Measurements from ENCODE around the gene KCND2. TPM values are rescaled to one million over a fixed set of nuclear protein-coding genes. Genes with fewer than 3 reads are reported as not detected.

KCND2 gene
- polyA plus RNA-seq, 1 of the 3 experiments (the other 2 are of a cell fraction), result not detected

- CTCF ChIA-PET, result interaction anchor here (1.0 kb wide), 1 partner anchor 14 kb away, joined by 3 read pairs; no protein-coding TSS in a partner anchor
Measured at GRCh38 chr7:120363414-120363813, 90.4 kb downstream of the KCND2 start.

GRCh38 chr7:120370954-120371353, 98.0 kb downstream of the KCND2 start:
- H3K9me2 ChIP-seq, result no peaks in the 10 kb centered on the region
- no peak for DNase-seq
- H3K79me2 ChIP-seq (ENCODE audit: insufficient read depth), result no peaks in the 10 kb centered on the region
- H3K4me1 ChIP-seq (ENCODE audit: control insufficient read depth in 1 of 2, insufficient read depth in 2 of 2, low read depth in 1 of 2, low read length in 1 of 2), result no peaks in the 10 kb centered on the region
- no peaks in the 10 kb centered on the region for H3K9me3 ChIP-seq
- no peak overlapping the region for H3K4me2 ChIP-seq
- WGBS (ENCODE audit: low lambda C conversion rate), result 4% methylated on average over 2 of the region's 2 CpGs
- no peak overlapping the region for H3K4me3 ChIP-seq (ENCODE audit: low read depth in 2 of 2, low read length in 1 of 2)
- CTCF ChIA-PET, result no interaction called here
- H3K36me3 ChIP-seq (replicated peaks in 1 of 2; ENCODE audit: control insufficient read depth in 1 of 2, insufficient read depth in 2 of 2, low read length in 1 of 2), result no peaks in the 10 kb centered on the region
- H2AFZ ChIP-seq (ENCODE audit: low read depth), result no peak overlapping the region
- H3K27me3 ChIP-seq (ENCODE audit: insufficient read depth), result no peaks in the 10 kb centered on the region
- H4K20me1 ChIP-seq (ENCODE audit: insufficient read depth), result no peaks in the 10 kb centered on the region
- H3F3A ChIP-seq (replicated peaks; ENCODE audit: insufficient read depth), result no peaks in the 10 kb centered on the region
- no peak overlapping the region for H3K27ac ChIP-seq (ENCODE audit: low read depth in 2 of 2, low read length in 1 of 2)
- POLR2A ChIA-PET, result no interaction called here
- no peak overlapping the region for H3K9ac ChIP-seq
- TF ChIP-seq EP300 (IDR thresholded peaks at IDR 0.05; ENCODE audit: borderline replicate concordance in 1 of 2, low read depth in 1 of 2, low read length in 1 of 2), result no peak
- no peak for TF ChIP-seq ZBTB33 (IDR thresholded peaks at IDR 0.05; ENCODE audit: borderline replicate concordance, low read depth)
- no peak for TF ChIP-seq FOXJ3 (CRISPR knock-in tag; IDR thresholded peaks at IDR 0.05)
- no peak for TF ChIP-seq MAX (IDR thresholded peaks at IDR 0.05; ENCODE audit: low read depth)
- no peak for TF ChIP-seq REST (IDR thresholded peaks at IDR 0.05; ENCODE audit: low read depth, low read length)
- no peak for TF ChIP-seq GABPA (IDR thresholded peaks at IDR 0.05; ENCODE audit: low read depth)
- no peak for TF ChIP-seq TEAD4 (IDR thresholded peaks at IDR 0.05; ENCODE audit: borderline replicate concordance, insufficient read depth)
- TF ChIP-seq USF2 (IDR thresholded peaks at IDR 0.05; ENCODE audit: borderline replicate concordance, low read depth, low read length), result no peak
- TF ChIP-seq RAD21 (IDR thresholded peaks at IDR 0.05; ENCODE audit: low read length), result no peak
- no peak for TF ChIP-seq CHD2 (IDR thresholded peaks at IDR 0.05; ENCODE audit: low read length, partially characterized antibody)
- no peak for TF ChIP-seq FOSL2 (IDR thresholded peaks at IDR 0.05; ENCODE audit: borderline replicate concordance, low read depth)
- no peak for TF ChIP-seq NFIC (IDR thresholded peaks at IDR 0.05; ENCODE audit: borderline replicate concordance)
- no peak for TF ChIP-seq PBX3 (IDR thresholded peaks at IDR 0.05)

More at GRCh38 chr7:120363414-120363813, 90.4 kb downstream of the KCND2 start:
- no peak overlapping the region for H3K27ac ChIP-seq (ENCODE audit: low read depth in 2 of 2, low read length in 1 of 2)
- no peaks in the 10 kb centered on the region for H3K36me3 ChIP-seq (replicated peaks in 1 of 2; ENCODE audit: control insufficient read depth in 1 of 2, insufficient read depth in 2 of 2, low read length in 1 of 2)
- no peak for DNase-seq
- H3K9me2 ChIP-seq, result no peaks in the 10 kb centered on the region
- no peaks in the 10 kb centered on the region for H4K20me1 ChIP-seq (ENCODE audit: insufficient read depth)
- no peaks in the 10 kb centered on the region for H3K79me2 ChIP-seq (ENCODE audit: insufficient read depth)
- H3K9ac ChIP-seq, result no peak overlapping the region
- no peaks in the 10 kb centered on the region for H3K27me3 ChIP-seq (ENCODE audit: insufficient read depth)
- H3K4me2 ChIP-seq, result no peak overlapping the region
- H3F3A ChIP-seq (replicated peaks; ENCODE audit: insufficient read depth), result no peaks in the 10 kb centered on the region
- H3K4me3 ChIP-seq (ENCODE audit: low read depth in 2 of 2, low read length in 1 of 2), result no peak overlapping the region
- H3K9me3 ChIP-seq, result no peaks in the 10 kb centered on the region
- H3K4me1 ChIP-seq (ENCODE audit: control insufficient read depth in 1 of 2, insufficient read depth in 2 of 2, low read depth in 1 of 2, low read length in 1 of 2), result no peaks in the 10 kb centered on the region
- TF ChIP-seq NRF1 (IDR thresholded peaks at IDR 0.05; ENCODE audit: low read depth, low read length), result no peak
- TF ChIP-seq TCF12 (IDR thresholded peaks at IDR 0.05), result no peak
- no peak for TF ChIP-seq YY1 (IDR thresholded peaks at IDR 0.05; ENCODE audit: low read depth)
- no peak for TF ChIP-seq RAD21 (IDR thresholded peaks at IDR 0.05; ENCODE audit: low read length)
- TF ChIP-seq MAX (IDR thresholded peaks at IDR 0.05; ENCODE audit: low read depth), result no peak
- TF ChIP-seq EP300 (IDR thresholded peaks at IDR 0.05; ENCODE audit: borderline replicate concordance in 1 of 2, low read depth in 1 of 2, low read length in 1 of 2), result no peak
- TF ChIP-seq RCOR1 (IDR thresholded peaks at IDR 0.05; ENCODE audit: low read length), result no peak
- TF ChIP-seq USF1 (IDR thresholded peaks at IDR 0.05; ENCODE audit: borderline replicate concordance, low read depth), result no peak
- TF ChIP-seq POLR2AphosphoS5 (IDR thresholded peaks at IDR 0.05; ENCODE audit: low read depth, low read length), result no peak
- H2AFZ ChIP-seq (ENCODE audit: low read depth), result no peak overlapping the region
- POLR2A ChIA-PET, result no interaction called here
